GM13976 (cell line): ENCODE results near the gene NEGR1.

ENCODE experiments used
- DNase-seq: peaks from one replicate; pipeline ENCODE4 v3.0.0; 2012; ENCODE audit warnings: low spot score
- CTCF ChIP-seq: IDR thresholded peaks from 2 replicates; pipeline ENCODE4 v1.5.1; 2012; ENCODE audit warnings: borderline replicate concordance, mild to moderate bottlenecking; ENCODE audit not compliant: insufficient read depth; ENCODE audit errors: extremely low read depth, missing control alignments, control extremely low read depth
- in situ Hi-C: fragments of 300-500 bp; cut with MboI; formaldehyde crosslinking; loops from one replicate; pipeline ENCODE4 v1.12.0; 2022; ENCODE audit warnings: low sequenced_read_pairs, mixed read lengths, inconsistent platforms; ENCODE audit not compliant: unreplicated experiment

Gene NEGR1

GRCh38 chr1:71919811-71920509 lies 362.4 kb downstream of the NEGR1 start:
- no peak for TF ChIP-seq CTCF
- in situ Hi-C loops = no loop called here
- DNase-seq = no peak

GRCh38 chr1:71918630-71919029 lies 363.7 kb downstream of the NEGR1 start:
- no peak for TF ChIP-seq CTCF
- no peak for DNase-seq
- in situ Hi-C loops = no loop called here

GRCh38 chr1:71916894-71917293 lies 365.4 kb downstream of the NEGR1 start:
- no peak for TF ChIP-seq CTCF
- in situ Hi-C loops = no loop called here
- DNase-seq = no peak

- in situ Hi-C loops = no loop called here
- no peak for TF ChIP-seq CTCF
Observed at GRCh38 chr1:71914626-71915025, 367.7 kb downstream of the NEGR1 start.

GRCh38 chr1:71908871-71909390 lies 373.4 kb downstream of the NEGR1 start:
- TF ChIP-seq CTCF = no peak

More at GRCh38 chr1:71914626-71915025, 367.7 kb downstream of the NEGR1 start:
- no peak for DNase-seq

GRCh38 chr1:71908303-71908702 lies 374.0 kb downstream of the NEGR1 start:
- in situ Hi-C loops = no loop called here
- TF ChIP-seq CTCF = no peak
- DNase-seq = no peak

More at GRCh38 chr1:71908871-71909390, 373.4 kb downstream of the NEGR1 start:
- in situ Hi-C loops = no loop called here
- no peak for DNase-seq
